Peyer's patch (tissue), 4 donors: ENCODE data around the gene CAMSAP3.

Source experiments
- CTCF ChIP-seq, 6 experiments: fragments of 450-650 bp in 4 of 6; fragments of 200-600 bp in 2 of 6; sonication (generic) in 1 of 6; IDR thresholded peaks; one replicate each; pipeline ENCODE4 v1.5.1; 2017 to 2019; ENCODE audit warnings: antibody characterized with exemption in 6 of 6, mild to moderate bottlenecking in 3 of 6, moderate library complexity in 1 of 6
- POLR2A ChIP-seq, 2 donors: fragments of 450-650 bp; IDR thresholded peaks; one replicate each; pipeline ENCODE4 v1.5.1; 2017; ENCODE audit warnings: antibody characterized with exemption in 2 of 2, mild to moderate bottlenecking in 2 of 2, moderate library complexity in 2 of 2

- TF ChIP-seq CTCF (IDR thresholded peaks at IDR 0.05): no peak
- no peak for TF ChIP-seq POLR2A (IDR thresholded peaks at IDR 0.05)
Observed at GRCh38 chr19:7564866-7565265, 30.8 kb upstream of the CAMSAP3 start.
